Stimulated activated memory B cell treated with anti-CD40 and anti-IgM and Interleukin-4, amounts not matched to agents 10 μg/mL and 1 μg/mL and 100 μg/mL, for 72 hours (primary cell): ENCODE measurements around the gene IGSF23.

ENCODE experiments used
- ATAC-seq: fragments of 150-1000 bp; cut with Tn5 transposase; 2 replicates; pipeline ENCODE4 v1.10.0; 2021
- H3K27ac Mint-ChIP-seq: one replicate; pipeline ENCODE4 v1.8.0; 2022; ENCODE audit warnings: mild to moderate bottlenecking, mixed read lengths
- H3K27me3 Mint-ChIP-seq: one replicate; pipeline ENCODE4 v1.8.0; 2022; ENCODE audit warnings: mixed read lengths
- H3K36me3 Mint-ChIP-seq: one replicate; pipeline ENCODE4 v1.8.0; 2022; ENCODE audit warnings: mixed read lengths
- H3K4me1 Mint-ChIP-seq: one replicate; pipeline ENCODE4 v1.8.0; 2022; ENCODE audit warnings: mixed read lengths
- H3K4me3 Mint-ChIP-seq: one replicate; pipeline ENCODE4 v1.8.0; 2022; ENCODE audit warnings: mild to moderate bottlenecking, moderate library complexity, mixed read lengths
- H3K9me3 Mint-ChIP-seq: one replicate; pipeline ENCODE4 v1.8.0; 2022; ENCODE audit warnings: mixed read lengths

IGSF23 gene

GRCh38 chr19:44636439-44637389, 23.4 kb downstream of the IGSF23 start:
- Mint-ChIP-seq H3K27ac (no peak overlapping the region), H3K9me3 (no peaks in the 10 kb centered on the region), H3K4me1 (no peaks in the 10 kb centered on the region), H3K36me3 (no peaks in the 10 kb centered on the region), H3K4me3 (no peak overlapping the region), H3K27me3 (peaks cover 12% of the 10 kb centered on the region)
- ATAC-seq = no peak

- Mint-ChIP-seq H3K27ac (no peak overlapping the region), H3K4me1 (no peaks in the 10 kb centered on the region)
Observed at GRCh38 chr19:44637390-44637764, 24.0 kb downstream of the IGSF23 start.

DNA sequence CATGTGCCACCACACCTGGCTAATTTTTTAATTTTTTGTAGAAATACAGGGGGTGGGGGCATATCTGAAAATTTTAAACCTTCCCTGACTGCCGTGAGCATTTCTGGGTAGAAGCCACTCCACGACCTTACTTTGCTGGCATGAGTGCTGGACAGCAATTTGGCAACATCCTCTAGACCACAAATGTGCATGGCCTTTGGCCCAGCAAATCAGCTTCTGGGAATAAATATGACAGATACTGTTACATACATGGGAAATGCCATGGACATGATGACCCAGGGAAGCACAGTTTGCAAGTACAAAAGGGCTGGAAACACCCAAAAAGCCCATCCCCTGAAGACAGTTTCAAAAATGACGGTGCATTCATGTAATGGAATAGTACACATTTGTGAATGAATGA, 27.2 kb downstream of the IGSF23 start:
- Mint-ChIP-seq H3K27ac (no peak overlapping the region), H3K36me3 (no peaks in the 10 kb centered on the region), H3K27me3 (peaks cover 33% of the 10 kb centered on the region), H3K4me1 (peaks cover 5% of the 10 kb centered on the region), H3K4me3 (no peak overlapping the region), H3K9me3 (no peaks in the 10 kb centered on the region)
- ATAC-seq = no peak

More at GRCh38 chr19:44637390-44637764, 24.0 kb downstream of the IGSF23 start:
- ATAC-seq = no peak
- H3K27me3 Mint-ChIP-seq = peaks cover 19% of the 10 kb centered on the region
- H3K4me3 Mint-ChIP-seq = no peak overlapping the region
- H3K36me3 Mint-ChIP-seq = no peaks in the 10 kb centered on the region
- H3K9me3 Mint-ChIP-seq = no peaks in the 10 kb centered on the region

DNA sequence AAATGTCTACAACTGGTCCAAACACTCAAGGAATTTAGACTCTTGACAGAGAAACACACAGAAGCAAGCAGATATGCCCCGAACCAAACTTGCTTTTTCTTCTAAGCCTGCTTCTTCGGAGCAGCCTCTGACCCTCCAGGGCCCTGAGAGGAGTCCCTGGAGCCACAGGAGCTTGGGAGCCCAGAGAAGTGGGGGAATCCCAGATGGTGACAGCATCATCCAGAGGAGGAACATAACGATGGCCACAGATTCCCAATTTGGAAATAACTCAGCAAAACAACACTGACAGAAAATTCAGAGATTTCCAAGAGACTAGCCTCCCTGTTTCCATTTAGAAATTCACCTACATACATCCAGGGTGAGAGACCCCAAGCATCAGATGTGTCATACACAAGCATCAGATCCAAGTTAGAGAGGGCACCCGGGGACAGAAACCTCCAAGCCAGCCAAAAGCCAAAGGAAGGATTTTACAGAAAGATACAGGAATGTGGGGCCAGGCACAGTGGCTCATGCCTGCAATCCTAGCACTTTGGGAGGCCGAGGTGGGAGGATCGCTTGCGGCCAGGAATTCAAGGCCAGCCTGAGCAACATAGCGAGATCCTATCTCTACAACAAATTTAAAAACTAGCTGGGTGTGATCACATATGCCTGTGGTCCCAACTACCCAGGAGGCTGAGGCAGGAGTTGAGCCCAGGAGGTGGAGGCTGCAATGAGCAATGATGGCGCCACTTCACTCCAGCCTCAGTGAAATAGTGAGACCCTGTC, 28.3 kb downstream of the IGSF23 start:
- H3K27me3 Mint-ChIP-seq = peaks cover 40% of the 10 kb centered on the region
- ATAC-seq = no peak

GRCh38 chr19:44642377-44642776, 29.0 kb downstream of the IGSF23 start:
- no peak for ATAC-seq
- H3K4me1 Mint-ChIP-seq = peaks cover 5% of the 10 kb centered on the region
- H3K4me3 Mint-ChIP-seq = no peak overlapping the region
- no peaks in the 10 kb centered on the region for H3K9me3 Mint-ChIP-seq
- no peaks in the 10 kb centered on the region for H3K36me3 Mint-ChIP-seq
- H3K27me3 Mint-ChIP-seq = peaks cover 45% of the 10 kb centered on the region
- no peak overlapping the region for H3K27ac Mint-ChIP-seq

More for the DNA sequence above, 28.3 kb downstream of the IGSF23 start:
- no peak overlapping the region for H3K27ac Mint-ChIP-seq
- H3K36me3 Mint-ChIP-seq = no peaks in the 10 kb centered on the region
- H3K4me3 Mint-ChIP-seq = no peak overlapping the region
- H3K9me3 Mint-ChIP-seq = no peaks in the 10 kb centered on the region
- H3K4me1 Mint-ChIP-seq = peaks cover 5% of the 10 kb centered on the region

DNA sequence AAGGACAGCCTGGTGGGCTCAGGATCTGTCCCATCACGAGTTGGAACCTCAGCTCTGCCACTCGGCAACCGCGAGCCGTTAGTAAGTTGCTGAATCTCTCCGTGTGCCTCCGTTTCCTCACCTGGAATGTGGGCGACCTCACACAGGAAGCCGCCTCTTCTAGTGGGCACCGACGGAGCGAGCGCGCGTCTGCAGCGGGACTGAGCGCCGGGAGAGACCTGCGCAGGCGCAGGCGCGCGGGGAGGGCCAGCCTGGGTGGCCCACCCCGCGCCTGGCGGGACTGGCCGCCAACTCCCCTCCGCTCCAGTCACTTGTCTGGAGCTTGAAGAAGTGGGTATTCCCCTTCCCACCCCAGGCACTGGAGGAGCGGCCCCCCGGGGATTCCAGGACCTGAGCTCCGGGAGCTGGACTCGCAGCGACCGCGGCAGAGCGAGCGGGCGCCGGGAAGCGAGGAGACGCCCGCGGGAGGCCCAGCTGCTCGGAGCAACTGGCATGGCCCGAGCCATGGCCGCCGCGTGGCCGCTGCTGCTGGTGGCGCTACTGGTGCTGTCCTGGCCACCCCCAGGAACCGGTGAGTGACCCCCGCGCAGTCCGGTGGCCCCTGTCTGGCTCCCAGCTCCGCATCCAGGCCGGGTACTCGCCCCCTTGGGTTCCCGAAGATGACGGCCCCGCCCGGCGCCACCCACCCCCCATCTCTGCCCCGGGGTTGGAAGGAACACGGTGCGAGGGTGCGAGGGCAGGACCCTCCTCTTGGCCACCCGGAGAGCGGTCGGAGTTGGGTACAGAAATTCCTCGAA, 30.4 kb downstream of the IGSF23 start, which contains the start of gene PVR:
Gene PVR, plus strand, starts transcription at position 306 of the 797 bp plus-strand sequence. Its CDS starts 187 bp downstream, at position 493.
- peaks cover 5% of the 10 kb centered on the region for H3K4me1 Mint-ChIP-seq
- H3K4me3 Mint-ChIP-seq = peak within 1 kb of the TSS; percentile 40
- peaks cover 47% of the 10 kb centered on the region for H3K27me3 Mint-ChIP-seq
- no peaks in the 10 kb centered on the region for H3K36me3 Mint-ChIP-seq
- H3K27ac Mint-ChIP-seq = no peak within 1 kb of the TSS
- peak; percentile 16 for ATAC-seq
- no peaks in the 10 kb centered on the region for H3K9me3 Mint-ChIP-seq

- H3K36me3 Mint-ChIP-seq = no peaks in the 10 kb centered on the region
- peaks cover 5% of the 10 kb centered on the region for H3K4me1 Mint-ChIP-seq
- H3K4me3 Mint-ChIP-seq = peak overlapping the region; percentile 28
- ATAC-seq = no peak
- H3K27me3 Mint-ChIP-seq = peaks cover 47% of the 10 kb centered on the region
- H3K27ac Mint-ChIP-seq = no peak overlapping the region
- no peaks in the 10 kb centered on the region for H3K9me3 Mint-ChIP-seq
Observed at GRCh38 chr19:44644402-44645016, 31.1 kb downstream of the IGSF23 start.

GRCh38 chr19:44645407-44646048, 32.2 kb downstream of the IGSF23 start:
- Mint-ChIP-seq H3K4me3 (no peak overlapping the region), H3K27me3 (peaks cover 54% of the 10 kb centered on the region), H3K4me1 (peaks cover 5% of the 10 kb centered on the region)

DNA sequence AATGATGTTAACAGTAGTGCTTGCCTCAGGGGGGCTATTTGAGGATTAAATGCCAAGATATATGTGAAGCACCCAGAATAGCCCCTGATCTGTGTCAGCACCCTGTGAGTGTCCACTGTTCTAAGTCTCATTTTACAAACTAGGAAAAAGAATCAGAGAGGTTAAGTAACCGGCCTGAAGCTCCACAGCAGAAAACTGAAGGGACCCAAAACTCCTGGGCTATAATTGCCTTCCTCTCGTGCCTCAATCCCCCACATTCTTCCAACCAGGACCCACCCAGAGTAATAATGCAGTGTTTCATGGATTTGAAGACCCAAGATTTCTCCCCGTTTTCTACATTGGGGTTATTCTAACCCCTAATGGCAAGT, 32.7 kb downstream of the IGSF23 start:
- Mint-ChIP-seq H3K4me3 (no peak overlapping the region), H3K4me1 (peaks cover 5% of the 10 kb centered on the region), H3K27me3 (peaks cover 55% of the 10 kb centered on the region), H3K36me3 (no peaks in the 10 kb centered on the region), H3K27ac (no peak overlapping the region), H3K9me3 (no peaks in the 10 kb centered on the region)
- no peak for ATAC-seq

More at GRCh38 chr19:44645407-44646048, 32.2 kb downstream of the IGSF23 start:
- no peak overlapping the region for H3K27ac Mint-ChIP-seq
- no peaks in the 10 kb centered on the region for H3K9me3 Mint-ChIP-seq
- no peak for ATAC-seq
- H3K36me3 Mint-ChIP-seq = no peaks in the 10 kb centered on the region

GRCh38 chr19:44647144-44647543, 33.8 kb downstream of the IGSF23 start:
- ATAC-seq = no peak
- no peaks in the 10 kb centered on the region for H3K36me3 Mint-ChIP-seq
- H3K4me3 Mint-ChIP-seq = no peak overlapping the region
- H3K4me1 Mint-ChIP-seq = peaks cover 5% of the 10 kb centered on the region
- no peaks in the 10 kb centered on the region for H3K9me3 Mint-ChIP-seq
- peaks cover 47% of the 10 kb centered on the region for H3K27me3 Mint-ChIP-seq
- H3K27ac Mint-ChIP-seq = no peak overlapping the region

DNA sequence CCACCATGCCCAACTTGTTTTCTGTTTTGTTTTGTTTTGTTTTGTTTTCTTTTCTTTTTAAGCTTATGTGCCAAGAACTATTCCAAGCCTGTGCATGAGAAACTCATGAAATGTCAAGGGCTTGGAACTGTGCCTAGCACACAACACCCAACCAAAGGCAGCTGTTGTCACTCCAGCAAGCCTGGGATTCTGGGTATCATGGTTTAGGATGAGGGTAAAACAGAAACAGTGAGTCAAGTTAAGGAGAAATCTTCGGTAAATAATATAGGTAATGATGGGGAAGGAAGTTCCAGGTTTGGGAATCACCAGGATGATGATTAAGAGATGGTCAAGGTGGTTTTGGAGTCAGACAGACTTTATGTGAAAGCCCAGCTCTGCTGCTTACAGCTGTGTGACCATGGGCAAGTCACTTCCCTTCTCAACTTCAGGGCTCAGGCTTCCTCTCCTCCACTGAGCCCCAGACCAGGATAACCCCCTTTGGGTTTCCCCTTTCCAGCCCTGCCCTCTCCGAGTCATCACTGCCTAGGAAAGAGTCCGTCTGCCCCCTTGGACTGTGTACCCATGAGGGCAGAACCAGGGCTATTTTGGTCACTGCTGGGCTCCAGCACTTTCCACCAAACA, 35.4 kb downstream of the IGSF23 start:
- ATAC-seq = no peak
- Mint-ChIP-seq H3K27ac (no peak overlapping the region), H3K27me3 (peaks cover 31% of the 10 kb centered on the region), H3K4me1 (peaks cover 7% of the 10 kb centered on the region), H3K36me3 (no peaks in the 10 kb centered on the region), H3K9me3 (no peaks in the 10 kb centered on the region), H3K4me3 (no peak overlapping the region)

DNA sequence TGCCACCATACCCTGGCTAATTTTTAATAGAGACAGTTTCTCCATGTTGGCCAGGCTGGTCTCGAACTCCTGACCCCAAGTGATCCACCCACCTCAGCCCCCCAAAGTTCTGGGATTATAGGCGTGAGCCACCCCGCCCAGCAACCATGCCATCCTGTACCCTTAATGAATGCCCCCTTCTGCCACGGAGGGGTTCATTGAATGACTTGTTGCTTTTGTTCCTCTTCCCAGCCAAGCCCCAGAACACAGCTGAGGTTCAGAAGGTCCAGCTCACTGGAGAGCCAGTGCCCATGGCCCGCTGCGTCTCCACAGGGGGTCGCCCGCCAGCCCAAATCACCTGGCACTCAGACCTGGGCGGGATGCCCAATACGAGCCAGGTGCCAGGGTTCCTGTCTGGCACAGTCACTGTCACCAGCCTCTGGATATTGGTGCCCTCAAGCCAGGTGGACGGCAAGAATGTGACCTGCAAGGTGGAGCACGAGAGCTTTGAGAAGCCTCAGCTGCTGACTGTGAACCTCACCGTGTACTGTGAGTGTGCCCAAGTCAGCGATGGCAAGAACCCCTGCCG, 36.3 kb downstream of the IGSF23 start:
- peaks cover 31% of the 10 kb centered on the region for H3K27me3 Mint-ChIP-seq
- no peaks in the 10 kb centered on the region for H3K9me3 Mint-ChIP-seq
- H3K36me3 Mint-ChIP-seq = no peaks in the 10 kb centered on the region
- no peak for ATAC-seq
- peaks cover 11% of the 10 kb centered on the region for H3K4me1 Mint-ChIP-seq
- no peak overlapping the region for H3K4me3 Mint-ChIP-seq
- no peak overlapping the region for H3K27ac Mint-ChIP-seq

DNA sequence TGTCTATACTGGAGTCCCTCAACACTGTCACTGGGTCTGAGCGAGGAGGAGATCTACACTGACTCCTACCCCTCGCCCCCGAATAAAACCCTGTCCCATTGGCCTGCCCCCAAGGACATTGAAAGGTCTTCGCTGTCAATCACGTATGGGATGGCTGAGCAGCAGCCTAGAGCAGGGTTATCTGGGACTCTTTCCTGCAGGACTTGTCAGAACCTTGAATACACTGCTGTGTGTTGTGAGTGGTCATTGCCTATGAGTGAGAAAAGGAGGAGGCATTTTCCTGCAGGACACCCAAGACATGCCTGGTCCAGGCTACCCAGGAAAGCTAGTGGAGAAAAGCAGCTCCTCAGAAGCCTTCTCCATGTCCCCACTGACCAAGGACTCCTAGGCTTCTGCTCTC, 40.0 kb downstream of the IGSF23 start:
- Mint-ChIP-seq H3K27ac (no peak overlapping the region), H3K4me3 (no peak overlapping the region), H3K4me1 (peaks cover 20% of the 10 kb centered on the region), H3K36me3 (no peaks in the 10 kb centered on the region), H3K27me3 (peaks cover 8% of the 10 kb centered on the region), H3K9me3 (no peaks in the 10 kb centered on the region)
- ATAC-seq = no peak
